Measurements from ENCODE around the gene BTBD1.
A peak's percentile ranks its signal among the peaks of the same experiment; 100 is the strongest.

DNA sequence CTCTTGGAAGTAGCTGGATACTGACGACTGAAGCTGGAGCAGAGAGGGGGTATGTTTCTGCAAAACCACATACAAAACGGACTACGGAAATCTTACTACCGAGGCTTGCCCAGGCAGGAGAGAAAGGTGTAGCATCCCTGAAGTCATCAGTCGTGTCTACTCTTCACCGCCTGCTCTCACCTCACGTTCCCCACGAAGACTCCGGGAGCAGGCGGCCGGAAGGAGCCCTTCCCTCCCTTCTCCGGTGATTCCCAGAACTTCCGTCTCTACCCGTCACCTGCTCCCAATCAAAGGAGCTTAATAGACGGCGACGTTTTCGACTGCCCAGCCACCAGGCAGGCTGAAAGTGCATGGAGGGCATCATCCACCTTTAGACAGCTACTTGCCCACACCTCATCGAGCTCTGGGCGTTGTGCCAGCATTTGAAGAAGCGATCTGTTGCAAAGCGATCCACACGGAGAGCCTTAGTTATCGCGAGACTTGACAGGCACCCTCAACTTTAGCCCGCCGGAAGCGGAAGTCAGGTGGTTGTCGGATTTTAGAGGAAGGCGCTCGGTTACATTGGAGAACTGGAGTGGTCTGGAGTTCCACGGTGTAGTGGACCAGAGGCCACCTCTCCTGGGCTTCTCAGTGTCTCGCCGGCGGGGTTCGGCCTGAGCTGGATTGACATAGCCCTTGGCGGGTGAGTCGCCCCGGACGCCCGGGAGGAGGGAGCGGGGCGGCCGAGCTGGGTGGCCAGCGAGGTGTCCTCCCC is 81.2 kb downstream of the BTBD1 start, which contains the start of gene RAMAC:
- TF ChIP-seq, protein P1, sequence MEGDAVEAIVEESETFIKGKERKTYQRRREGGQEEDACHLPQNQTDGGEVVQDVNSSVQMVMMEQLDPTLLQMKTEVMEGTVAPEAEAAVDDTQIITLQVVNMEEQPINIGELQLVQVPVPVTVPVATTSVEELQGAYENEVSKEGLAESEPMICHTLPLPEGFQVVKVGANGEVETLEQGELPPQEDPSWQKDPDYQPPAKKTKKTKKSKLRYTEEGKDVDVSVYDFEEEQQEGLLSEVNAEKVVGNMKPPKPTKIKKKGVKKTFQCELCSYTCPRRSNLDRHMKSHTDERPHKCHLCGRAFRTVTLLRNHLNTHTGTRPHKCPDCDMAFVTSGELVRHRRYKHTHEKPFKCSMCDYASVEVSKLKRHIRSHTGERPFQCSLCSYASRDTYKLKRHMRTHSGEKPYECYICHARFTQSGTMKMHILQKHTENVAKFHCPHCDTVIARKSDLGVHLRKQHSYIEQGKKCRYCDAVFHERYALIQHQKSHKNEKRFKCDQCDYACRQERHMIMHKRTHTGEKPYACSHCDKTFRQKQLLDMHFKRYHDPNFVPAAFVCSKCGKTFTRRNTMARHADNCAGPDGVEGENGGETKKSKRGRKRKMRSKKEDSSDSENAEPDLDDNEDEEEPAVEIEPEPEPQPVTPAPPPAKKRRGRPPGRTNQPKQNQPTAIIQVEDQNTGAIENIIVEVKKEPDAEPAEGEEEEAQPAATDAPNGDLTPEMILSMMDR (IDR thresholded peaks at IDR 0.05) = no peak
- peak in 1 of 2 donors; percentile 34 for TF ChIP-seq POLR2A (IDR thresholded peaks at IDR 0.05)
- TF ChIP-seq EP300 (IDR thresholded peaks at IDR 0.05) = no peak
